Glomerular visceral epithelial cell (primary cell): Measurements from ENCODE around the gene SPTAN1.
A peak's percentile ranks its signal among the peaks of the same experiment; 100 is the strongest.
"Not testable (repeated sequence)": the region's sequence is repeated elsewhere in the genome, so short reads cannot be mapped to it uniquely, and the experiment has no call there.

Source experiments
- DNase-seq: peaks from one replicate; pipeline ENCODE4 v3.0.0-alpha.2; 2016; ENCODE audit errors: extremely low spot score

Gene SPTAN1

GRCh38 chr9:128552153-128552743 lies at the start of gene SPTAN1:
Gene SPTAN1, plus strand, starts transcription at chr9:128552587. Its CDS starts 14,154 bp downstream, at chr9:128566741.
- DNase-seq, result peak; percentile 95

- DNase-seq, result not testable (repeated sequence)
Measured at GRCh38 chr9:128503415-128503825, 49.0 kb upstream of the SPTAN1 start.

GRCh38 chr9:128503870-128504269 lies 48.5 kb upstream of the SPTAN1 start:
- DNase-seq, result no peak

- peak; percentile 95 for DNase-seq
Measured at GRCh38 chr9:128504485-128505413, 47.6 kb upstream of the SPTAN1 start, which contains the start of gene GLE1. Gene GLE1, plus strand, starts transcription at chr9:128504719. Its CDS starts 87 bp downstream, at chr9:128504806.

- DNase-seq, result peak; percentile 54
Measured at GRCh38 chr9:128505414-128505765, 47.0 kb upstream of the SPTAN1 start.

- not testable (repeated sequence) for DNase-seq
Measured at GRCh38 chr9:128505906-128506305, 46.5 kb upstream of the SPTAN1 start.

GRCh38 chr9:128512820-128513219 lies 39.6 kb upstream of the SPTAN1 start:
- DNase-seq, result no peak

- DNase-seq, result no peak
Measured at GRCh38 chr9:128521956-128522355, 30.4 kb upstream of the SPTAN1 start.

- DNase-seq, result peak; percentile 64
Measured at GRCh38 chr9:128523199-128523925, 29.0 kb upstream of the SPTAN1 start.

- DNase-seq, result no peak
Measured at GRCh38 chr9:128526720-128527119, 25.7 kb upstream of the SPTAN1 start.

GRCh38 chr9:128528445-128529160 lies 23.8 kb upstream of the SPTAN1 start:
- no peak for DNase-seq

- DNase-seq, result no peak
Measured at GRCh38 chr9:128529191-128529590, 23.2 kb upstream of the SPTAN1 start.

GRCh38 chr9:128532581-128532980 lies 19.8 kb upstream of the SPTAN1 start:
- DNase-seq, result no peak

- no peak for DNase-seq
Measured at GRCh38 chr9:128540634-128541360, 11.6 kb upstream of the SPTAN1 start.

- DNase-seq, result no peak
Measured at GRCh38 chr9:128546504-128546903, 5.9 kb upstream of the SPTAN1 start.

- DNase-seq, result no peak
Measured at GRCh38 chr9:128548876-128549275, 3.5 kb upstream of the SPTAN1 start.

GRCh38 chr9:128550226-128550625 lies 2.2 kb upstream of the SPTAN1 start:
- DNase-seq, result no peak

GRCh38 chr9:128550770-128551656 lies 1.4 kb upstream of the SPTAN1 start:
- peak; percentile 56 for DNase-seq

GRCh38 chr9:128551657-128552152 lies 682 bp upstream of the SPTAN1 start:
- DNase-seq, result no peak
